Heart right ventricle (tissue), 16 donors: Measurements from ENCODE around the gene MAGEA8. TPM values are rescaled to one million over a fixed set of nuclear protein-coding genes. Genes with fewer than 3 reads are reported as not detected.
"Not testable (repeated sequence)": the region's sequence is repeated elsewhere in the genome, so short reads cannot be mapped to it uniquely, and the experiment has no call there.

Source experiments
- ATAC-seq, 8 donors: fragments of 200-7000 bp; cut with Tn5 transposase; one replicate each; pipeline ENCODE4 v1.9.1; 2020; ENCODE audit warnings: mild to moderate bottlenecking in 8 of 8, moderate library complexity in 8 of 8, moderate number of reproducible peaks in 1 of 8
- DNase-seq, 2 donors: peaks; one replicate each; pipeline ENCODE4 v3.0.0-alpha.2; 2020
- H3K27ac ChIP-seq, 10 donors: fragments of 200-600 bp; sonication (generic) in 2 of 10; one replicate each; pipeline versions ENCODE4 v1.5.0 to v1.8.0; 2020 to 2022; ENCODE audit warnings: mild to moderate bottlenecking in 3 of 10
- H3K27me3 ChIP-seq, 7 donors: fragments of 200-600 bp; one replicate each; pipeline ENCODE4 v1.8.0; 2021 to 2022; ENCODE audit warnings: mild to moderate bottlenecking in 2 of 7
- H3K36me3 ChIP-seq, 9 donors: fragments of 200-600 bp; sonication (generic) in 1 of 9; one replicate each; pipeline versions ENCODE4 v1.5.0 to v1.8.0; 2020 to 2022; ENCODE audit warnings: mild to moderate bottlenecking in 2 of 9
- H3K4me1 ChIP-seq, 9 donors: fragments of 200-600 bp; sonication (generic) in 1 of 9; one replicate each; pipeline versions ENCODE4 v1.5.0 to v1.8.0; 2020 to 2022; ENCODE audit warnings: mild to moderate bottlenecking in 4 of 9
- H3K4me3 ChIP-seq, 10 donors: fragments of 200-600 bp; sonication (generic) in 2 of 10; one replicate each; pipeline versions ENCODE4 v1.5.0 to v1.8.0; 2020 to 2022; ENCODE audit warnings: mild to moderate bottlenecking in 7 of 10, moderate library complexity in 2 of 10
- H3K9me3 ChIP-seq, 11 donors: fragments of 200-600 bp in 10 of 11; sonication (generic) in 2 of 11; one replicate each; pipeline versions ENCODE4 v1.5.0 to v1.8.0; 2013 to 2022; ENCODE audit warnings: mild to moderate bottlenecking in 2 of 11, control low read depth in 1 of 11, moderate library complexity in 1 of 11
- WGBS, 2 donors: extraction: QIAGEN DNeasy Blood & Tissue Kit; methylation state at CpG; one replicate each; pipeline ENCODE4 v1.1.7; 2013; ENCODE audit warnings: inconsistent platforms in 1 of 2; 5-methylcytosine and 5-hydroxymethylcytosine counted together
- intact Hi-C, 10 donors: fragments of 100-400 bp; cut with DNase I; formaldehyde crosslinking; loops; one replicate each; pipeline versions ENCODE4 v1.11.1 to v1.14.2; 2022
- polyA plus RNA-seq, 2 donors: library from polyadenylated mRNA; stranded (reverse); fragments of 200-250 nt; gene quantifications; one replicate each; pipeline ENCODE4 v1.2.3, GENCODE V29; 2013
- total RNA-seq, 10 donors: library from RNA; stranded (reverse); fragmentation: NEBNext Ultra II Directional in 3 of 10; extraction: Animal tissue kit (Norgen Biotek cat#: 25700) in 3 of 10; gene quantifications; one replicate each; pipeline versions ENCODE4 v1.2.1 to v1.2.4, GENCODE V29; 2021 to 2023
- donor health status: Arrhythmogenic right ventricular cardiomyopathy.
- donor health status: ischemic (EF 13 %, LVEDD 7.1; RV severe dilation, severe dysfunction).
- donor health status: healthy with polysubstance abuse.
- donor health status: DM: no; HTN: yes; CAD: no.
- donor health status: DM: no; HTN: no; CAD: no.
- donor health status: ischemic (EF 25% LVEDD 6.9; RV normal size, moderate dysfunction).
- donor health status: ischemic (EF 25% LVEDD 5.7; RV mildly dilated, moderate dysfunction).
- donor health status: healthy.
- donor health status: DM: yes; HTN: yes; CAD: no.
- donor health status: Ischemic cardiomyopathy.
- donor health status: ischemic (EF 35%, LVEDD 5.7; RV mildly dilated, moderate dysfunction).
- donor health status: nonischemic (EF 11% LVEDD 7.7; RV severe dilation, severe dysfunction).
- donor health status: DM: yes; HTN: yes; CAD: no.
- donor health status: PGD.
- donor health status: ischemic (EF 29% LVEDD 5.4; RV normal size, mild dysfunction).
- donor health status: nonischemic (EF 23%, LVEDD 6.1; RV moderate dilation, normal function).

The MAGEA8 gene
- total and polyA plus RNA-seq, 12 donors = not detected

DNA sequence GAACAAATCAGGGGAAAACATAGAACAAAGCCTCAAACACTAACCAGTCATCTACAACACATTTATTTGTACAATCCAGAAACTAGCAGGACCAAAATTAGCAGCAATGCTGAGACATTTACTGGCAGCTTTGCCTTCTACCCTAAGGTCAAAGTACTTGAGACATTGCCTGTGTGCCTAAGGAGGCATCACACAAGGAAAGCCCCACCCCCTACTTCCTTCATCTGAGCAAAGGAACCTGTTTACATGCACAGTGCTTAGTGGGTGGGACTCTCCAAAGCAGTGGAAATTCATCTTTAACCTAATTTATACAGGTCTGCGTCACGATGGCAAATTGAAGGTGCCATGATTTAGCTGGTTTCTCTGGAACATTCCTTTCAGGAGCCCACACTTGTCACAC is 51.2 kb downstream of the MAGEA8 start:
- H3K36me3 ChIP-seq, ATAC-seq, DNase-seq, H3K4me1 ChIP-seq, H3K4me3 ChIP-seq, intact Hi-C loops, H3K9me3 ChIP-seq, H3K27ac ChIP-seq, H3K27me3 ChIP-seq: not testable (repeated sequence)
- 88 to 95% methylated on average over 2 of the region's 2 CpGs for WGBS, 2 donors

DNA sequence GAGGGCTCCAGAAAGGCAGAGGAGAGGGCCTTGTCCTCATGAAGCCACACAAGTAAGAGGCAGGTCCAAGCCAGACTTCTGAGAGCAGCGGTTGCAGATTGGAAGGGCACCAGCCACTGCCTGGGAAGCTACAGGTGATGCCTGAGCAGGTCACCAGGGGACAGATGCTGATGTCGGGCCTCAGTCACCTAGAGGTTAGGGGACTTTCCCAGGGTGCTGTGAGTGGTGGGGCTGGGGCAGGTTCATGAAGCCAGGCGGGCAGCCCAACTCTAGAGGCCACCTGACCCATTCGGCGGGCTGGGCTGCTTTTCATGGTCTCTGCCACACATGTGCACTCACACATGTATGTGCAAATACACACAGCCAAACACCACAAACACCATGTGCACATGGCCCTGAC is 52.0 kb downstream of the MAGEA8 start:
- H3K9me3 ChIP-seq, ATAC-seq, H3K4me3 ChIP-seq, H3K27me3 ChIP-seq, H3K27ac ChIP-seq, H3K36me3 ChIP-seq, intact Hi-C loops, H3K4me1 ChIP-seq, DNase-seq: not testable (repeated sequence)
- WGBS, 2 donors = 100% methylated on average over 1 of the region's 5 CpGs

GRCh38 chrX:149933547-149933946 is 52.6 kb downstream of the MAGEA8 start:
- DNase-seq, H3K4me1 ChIP-seq, H3K36me3 ChIP-seq, H3K27me3 ChIP-seq, H3K9me3 ChIP-seq, ATAC-seq, H3K4me3 ChIP-seq, H3K27ac ChIP-seq, intact Hi-C loops: not testable (repeated sequence)
- WGBS, 2 donors = 83 to 84% methylated on average over 7 to 11 of the region's 21 CpGs

Other genes with a start within 250 kb of the MAGEA8 start
- gene TMEM185A, start 249.4 kb upstream of the MAGEA8 start, total RNA-seq = 10 to 100 TPM; 27.1 to 42.8 (median 34.5) TPM
- 10 to 100 TPM; 12.7 to 15.0 TPM for gene TMEM185A, start 249.4 kb upstream of the MAGEA8 start, polyA plus RNA-seq
- not detected for gene MAGEA11, start 169.1 kb upstream of the MAGEA8 start, total RNA-seq
- not detected for gene MAGEA11, start 169.1 kb upstream of the MAGEA8 start, polyA plus RNA-seq
- 1 to 10 TPM in 9 of 10 donors, under 1 TPM in 1; 0.51 to 3.3 (median 2.6) TPM for gene HSFX1, start 107.1 kb upstream of the MAGEA8 start, total RNA-seq
- gene HSFX1, start 107.1 kb upstream of the MAGEA8 start, polyA plus RNA-seq = under 1 TPM; 0.58 to 0.66 TPM
- not detected for gene MAGEA9, start 99.3 kb upstream of the MAGEA8 start, total RNA-seq
- gene MAGEA9, start 99.3 kb upstream of the MAGEA8 start, polyA plus RNA-seq = not detected
- gene HSFX4, start 48.4 kb downstream of the MAGEA8 start, total RNA-seq = not detected
- under 1 TPM in 1 of 2 donors, not detected in 1; 0.07 TPM for gene HSFX4, start 48.4 kb downstream of the MAGEA8 start, polyA plus RNA-seq
- gene EOLA2, start 57.3 kb downstream of the MAGEA8 start, total RNA-seq = 10 to 100 TPM; 19.0 to 28.2 (median 23.9) TPM
- 10 to 100 TPM; 16.4 to 39.2 TPM for gene EOLA2, start 57.3 kb downstream of the MAGEA8 start, polyA plus RNA-seq